Fibroblast of lung (primary cell): Measurements from ENCODE around the gene WDR90.

Experiments used
- EZH2 ChIP-seq: IDR thresholded peaks from 2 replicates; pipeline ENCODE4 v1.5.1; 2012; ENCODE audit warnings: low read length, control low read depth, mild to moderate bottlenecking; ENCODE audit errors: missing control alignments
- TF ChIP-seq, protein P1 (sequence below), 2 donors: IDR thresholded peaks in 1 of 2; conservative IDR thresholded peaks in 1 of 2; 1 replicate in 1 of 2; 2 replicates in 1 of 2; pipeline ENCODE4 v1.5.1; 2011 to 2012; ENCODE audit warnings: low read length in 2 of 2, control low read depth in 1 of 2, inconsistent platforms in 1 of 2, low read depth in 1 of 2, mild to moderate bottlenecking in 1 of 2

- TF ChIP-seq, protein P1, sequence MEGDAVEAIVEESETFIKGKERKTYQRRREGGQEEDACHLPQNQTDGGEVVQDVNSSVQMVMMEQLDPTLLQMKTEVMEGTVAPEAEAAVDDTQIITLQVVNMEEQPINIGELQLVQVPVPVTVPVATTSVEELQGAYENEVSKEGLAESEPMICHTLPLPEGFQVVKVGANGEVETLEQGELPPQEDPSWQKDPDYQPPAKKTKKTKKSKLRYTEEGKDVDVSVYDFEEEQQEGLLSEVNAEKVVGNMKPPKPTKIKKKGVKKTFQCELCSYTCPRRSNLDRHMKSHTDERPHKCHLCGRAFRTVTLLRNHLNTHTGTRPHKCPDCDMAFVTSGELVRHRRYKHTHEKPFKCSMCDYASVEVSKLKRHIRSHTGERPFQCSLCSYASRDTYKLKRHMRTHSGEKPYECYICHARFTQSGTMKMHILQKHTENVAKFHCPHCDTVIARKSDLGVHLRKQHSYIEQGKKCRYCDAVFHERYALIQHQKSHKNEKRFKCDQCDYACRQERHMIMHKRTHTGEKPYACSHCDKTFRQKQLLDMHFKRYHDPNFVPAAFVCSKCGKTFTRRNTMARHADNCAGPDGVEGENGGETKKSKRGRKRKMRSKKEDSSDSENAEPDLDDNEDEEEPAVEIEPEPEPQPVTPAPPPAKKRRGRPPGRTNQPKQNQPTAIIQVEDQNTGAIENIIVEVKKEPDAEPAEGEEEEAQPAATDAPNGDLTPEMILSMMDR (conservative IDR thresholded peaks at IDR 0.05 in 1 of 2, IDR thresholded peaks at IDR 0.05 in 1 of 2; ENCODE audit: low read depth in 1 of 2, low read length in 2 of 2) = no peak
- no peak for TF ChIP-seq EZH2
Measured at GRCh38 chr16:632486-633335, 16.5 kb upstream of the WDR90 start.
